Endodermal cell (in vitro differentiated cells): Measurements from ENCODE around the gene SOCS3. TPM values are rescaled to one million over a fixed set of nuclear protein-coding genes. Genes with fewer than 3 reads are reported as not detected.

Experiments
- DNase-seq: peaks from one replicate; pipeline ENCODE4 v3.0.0-alpha.2; 2017
- H3K27ac ChIP-seq: 2 replicates; pipeline ENCODE4 v1.5.1; 2013; ENCODE audit warnings: mild to moderate bottlenecking, low read depth, low read length, moderate library complexity
- H3K27me3 ChIP-seq: 2 replicates; pipeline ENCODE4 v1.6.1; 2013; ENCODE audit warnings: mild to moderate bottlenecking, low read length, moderate library complexity; ENCODE audit not compliant: insufficient read depth, control insufficient read depth, poor library complexity, severe bottlenecking
- H3K36me3 ChIP-seq: 2 replicates; pipeline ENCODE4 v1.7.0; 2013; ENCODE audit warnings: mild to moderate bottlenecking, low read length, moderate library complexity; ENCODE audit not compliant: control insufficient read depth, insufficient read depth
- H3K4me1 ChIP-seq: one replicate; pipeline ENCODE4 v1.7.0; 2013; ENCODE audit warnings: low read length; ENCODE audit not compliant: control insufficient read depth, insufficient read depth
- H3K4me3 ChIP-seq: 2 replicates; pipeline ENCODE4 v1.5.1; 2013; ENCODE audit warnings: mild to moderate bottlenecking, low read length, moderate library complexity
- H3K9ac ChIP-seq: 2 replicates; pipeline ENCODE4 v1.6.1; 2013; ENCODE audit warnings: mild to moderate bottlenecking, low read length, moderate library complexity; ENCODE audit not compliant: poor library complexity, severe bottlenecking; ENCODE audit errors: extremely low read depth
- H3K9me3 ChIP-seq: 2 replicates; pipeline ENCODE4 v1.6.1; 2013; ENCODE audit warnings: mild to moderate bottlenecking, low read length, moderate library complexity; ENCODE audit not compliant: control insufficient read depth
- H3K27ac Mint-ChIP-seq: 2 replicates; pipeline ENCODE4 v1.8.0; 2020; ENCODE audit warnings: mixed read lengths
- H3K27me3 Mint-ChIP-seq: 2 replicates; pipeline ENCODE4 v1.8.0; 2021; ENCODE audit warnings: mild to moderate bottlenecking, mixed read lengths; ENCODE audit not compliant: insufficient read depth
- H3K36me3 Mint-ChIP-seq: 2 replicates; pipeline ENCODE4 v1.8.0; 2020; ENCODE audit warnings: low read depth, mixed read lengths
- H3K4me1 Mint-ChIP-seq: 2 replicates; pipeline ENCODE4 v1.8.0; 2020; ENCODE audit warnings: mixed read lengths
- H3K4me3 Mint-ChIP-seq: 2 replicates; pipeline ENCODE4 v1.8.0; 2020; ENCODE audit warnings: mild to moderate bottlenecking, moderate library complexity, mixed read lengths
- H3K9me3 Mint-ChIP-seq: 2 replicates; pipeline ENCODE4 v1.8.0; 2020; ENCODE audit warnings: mild to moderate bottlenecking, mixed read lengths
- CTCF ChIP-seq: fragments of 200-600 bp; sonication (generic); conservative IDR thresholded peaks from 2 replicates; pipeline ENCODE4 v1.5.0; 2021; ENCODE audit warnings: antibody characterized with exemption, mild to moderate bottlenecking
- WGBS, 2 experiments: methylation state at CpG; one replicate each; pipeline versions ENCODE4 v1.1.5 to v1.1.7; 2013; ENCODE audit warnings: missing lambda C conversion rate in 2 of 2, mixed read lengths in 1 of 2; ENCODE audit not compliant: insufficient coverage in 1 of 2, insufficient read length in 1 of 2; 5-methylcytosine and 5-hydroxymethylcytosine counted together
- total RNA-seq, 2 donors: library from RNA; stranded (reverse); fragmentation: NEBNext Ultra II Directional in 1 of 2; extraction: Animal tissue kit (Norgen Biotek cat#: 25700) in 1 of 2; gene quantifications; 2 replicates in 1 of 2; 3 replicates in 1 of 2; pipeline ENCODE4 v1.2.1, GENCODE V29; 2021

Gene SOCS3
- total RNA-seq, 2 donors from 2014 or later = 54.2 to 75.3 TPM

- no peak for TF ChIP-seq CTCF
- H3K4me1 Mint-ChIP-seq = peaks cover 48% of the 10 kb centered on the region
- H3K9ac ChIP-seq = peak overlapping the region; percentile 63
- H3K9me3 ChIP-seq = no peaks in the 10 kb centered on the region
- DNase-seq = peak; percentile 86
- WGBS, 2 experiments = 67 to 79% methylated on average over 11 to 18 of the region's 18 CpGs
- H3K27me3 ChIP-seq = no peaks in the 10 kb centered on the region
- peaks cover 15% of the 10 kb centered on the region for H3K4me1 ChIP-seq
- H3K36me3 ChIP-seq = no peaks in the 10 kb centered on the region
- H3K9me3 Mint-ChIP-seq = no peaks in the 10 kb centered on the region
- peak overlapping the region; percentile 94 for H3K27ac Mint-ChIP-seq
- H3K36me3 Mint-ChIP-seq = no peaks in the 10 kb centered on the region
- H3K4me3 Mint-ChIP-seq = peak overlapping the region; percentile 29
- peak overlapping the region; percentile 6 for H3K4me3 ChIP-seq
- H3K27me3 Mint-ChIP-seq = no peaks in the 10 kb centered on the region
- H3K27ac ChIP-seq = peak overlapping the region; percentile 88
Measured at GRCh38 chr17:78366109-78366848, 6.4 kb upstream of the SOCS3 start.

GRCh38 chr17:78365561-78366108 is 5.8 kb upstream of the SOCS3 start:
- peaks cover 15% of the 10 kb centered on the region for H3K4me1 ChIP-seq
- H3K9me3 Mint-ChIP-seq = no peaks in the 10 kb centered on the region
- no peaks in the 10 kb centered on the region for H3K9me3 ChIP-seq
- H3K4me3 Mint-ChIP-seq = peak overlapping the region; percentile 29
- no peaks in the 10 kb centered on the region for H3K36me3 ChIP-seq
- H3K27me3 ChIP-seq = no peaks in the 10 kb centered on the region
- H3K4me1 Mint-ChIP-seq = peaks cover 53% of the 10 kb centered on the region
- 5 to 13% methylated on average over 4 to 16 of the region's 16 CpGs for WGBS, 2 experiments
- H3K27ac ChIP-seq = peak overlapping the region; percentile 88
- TF ChIP-seq CTCF = no peak
- peak overlapping the region; percentile 94 for H3K27ac Mint-ChIP-seq
- peak overlapping the region; percentile 63 for H3K9ac ChIP-seq
- peak overlapping the region; percentile 72 for H3K4me3 ChIP-seq
- no peaks in the 10 kb centered on the region for H3K36me3 Mint-ChIP-seq
- DNase-seq = peak; percentile 99
- no peaks in the 10 kb centered on the region for H3K27me3 Mint-ChIP-seq

GRCh38 chr17:78364436-78365281 is 4.8 kb upstream of the SOCS3 start:
- Histone ChIP-seq H3K36me3 (no peaks in the 10 kb centered on the region), H3K27me3 (no peaks in the 10 kb centered on the region), H3K9ac (peak overlapping the region; percentile 63), H3K9me3 (no peaks in the 10 kb centered on the region), H3K4me3 (peak overlapping the region; percentile 72), H3K4me1 (peaks cover 15% of the 10 kb centered on the region), H3K27ac (peak overlapping the region; percentile 88)
- peak; percentile 86 for DNase-seq
- no peaks in the 10 kb centered on the region for H3K27me3 Mint-ChIP-seq
- 54 to 60% methylated on average over 14 to 26 of the region's 26 CpGs for WGBS, 2 experiments
- no peaks in the 10 kb centered on the region for H3K36me3 Mint-ChIP-seq
- TF ChIP-seq CTCF = no peak
- H3K4me1 Mint-ChIP-seq = peaks cover 45% of the 10 kb centered on the region
- H3K27ac Mint-ChIP-seq = peak overlapping the region; percentile 94
- no peak overlapping the region for H3K4me3 Mint-ChIP-seq
- no peaks in the 10 kb centered on the region for H3K9me3 Mint-ChIP-seq
